HEK293T (cell line): ENCODE data around the gene NME9.

Source experiments
- CTCF ChIA-PET: fragments of 350-600 bp; formaldehyde crosslinking; extraction: SDS; loops from one replicate; lab custom pipeline; 2021; ENCODE audit warnings: antibody characterized with exemption, inconsistent platforms; lab: Yijun Ruan, JAX
- POLR2A ChIA-PET: fragments of 350-600 bp; formaldehyde crosslinking; extraction: SDS; loops from one replicate; lab custom pipeline; 2020; ENCODE audit warnings: antibody characterized with exemption, inconsistent platforms; lab: Yijun Ruan, JAX
- DNase-seq: peaks from one replicate; pipeline ENCODE4 v3.0.0; 2012; ENCODE audit warnings: mixed read lengths; ENCODE audit errors: extremely low spot score
- BHLHE40 ChIP-seq: fragments of 450-650 bp; IDR thresholded peaks from 2 replicates; pipeline ENCODE4 v1.6.1; 2016; ENCODE audit warnings: mild to moderate bottlenecking, moderate library complexity, borderline replicate concordance
- CTBP1 ChIP-seq: fragments of 450-650 bp; IDR thresholded peaks from 2 replicates; pipeline ENCODE4 v1.6.1; 2016; ENCODE audit warnings: borderline replicate concordance
- ELF4 ChIP-seq: fragments of 450-650 bp; IDR thresholded peaks from 2 replicates; pipeline ENCODE4 v1.6.1; 2017; ENCODE audit warnings: antibody characterized with exemption
- FOXA1 ChIP-seq: fragments of 450-650 bp; IDR thresholded peaks from 2 replicates; pipeline ENCODE4 v1.6.1; 2016; ENCODE audit warnings: mild to moderate bottlenecking
- L3MBTL2 ChIP-seq: fragments of 450-650 bp; conservative IDR thresholded peaks from 2 replicates; pipeline ENCODE4 v1.6.1; 2016; ENCODE audit warnings: mild to moderate bottlenecking
- LEF1 ChIP-seq: fragments of 450-650 bp; IDR thresholded peaks from 2 replicates; pipeline ENCODE4 v1.6.1; 2017; ENCODE audit warnings: mild to moderate bottlenecking, borderline replicate concordance
- SP1 ChIP-seq: fragments of 450-650 bp; IDR thresholded peaks from 2 replicates; pipeline ENCODE4 v1.6.1; 2017
- SUZ12 ChIP-seq: fragments of 450-650 bp; IDR thresholded peaks from 2 replicates; pipeline ENCODE4 v1.6.1; 2016; ENCODE audit warnings: mild to moderate bottlenecking
- ZNF384 ChIP-seq: fragments of 450-650 bp; IDR thresholded peaks from 2 replicates; pipeline ENCODE4 v1.6.1; 2016
- TF ChIP-seq, protein P1 (sequence below): fragments of 450-650 bp; IDR thresholded peaks from 2 replicates; pipeline ENCODE4 v1.6.1; 2016

NME9 gene

DNA sequence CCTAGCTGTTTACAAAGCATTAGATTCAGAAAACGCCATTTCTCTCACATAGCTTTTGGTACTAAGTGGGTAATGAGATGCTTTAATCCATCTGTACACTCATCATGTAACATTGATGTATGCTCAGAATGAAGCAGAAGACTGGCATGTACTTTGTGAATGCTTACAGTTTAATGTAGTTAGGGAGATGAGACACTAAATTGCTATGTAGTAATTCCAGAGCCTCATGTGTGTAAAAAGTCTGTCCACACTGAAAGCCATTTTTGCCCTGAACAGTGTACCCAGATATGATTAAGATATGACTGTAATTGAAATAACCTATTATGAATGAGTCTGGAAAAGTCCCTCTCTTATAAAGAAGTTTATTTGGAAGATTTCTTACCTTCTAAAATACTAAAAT lies 76.0 kb downstream of the NME9 start:
- ChIA-PET POLR2A (no interaction called here), CTCF (no interaction called here)
- no peak for DNase-seq
- no peak for TF ChIP-seq BHLHE40
- TF ChIP-seq L3MBTL2: no peak
- no peak for TF ChIP-seq ELF4
- TF ChIP-seq ZNF384: no peak
- no peak for TF ChIP-seq LEF1
- no peak for TF ChIP-seq SUZ12
- TF ChIP-seq CTBP1: no peak
- TF ChIP-seq, protein P1, sequence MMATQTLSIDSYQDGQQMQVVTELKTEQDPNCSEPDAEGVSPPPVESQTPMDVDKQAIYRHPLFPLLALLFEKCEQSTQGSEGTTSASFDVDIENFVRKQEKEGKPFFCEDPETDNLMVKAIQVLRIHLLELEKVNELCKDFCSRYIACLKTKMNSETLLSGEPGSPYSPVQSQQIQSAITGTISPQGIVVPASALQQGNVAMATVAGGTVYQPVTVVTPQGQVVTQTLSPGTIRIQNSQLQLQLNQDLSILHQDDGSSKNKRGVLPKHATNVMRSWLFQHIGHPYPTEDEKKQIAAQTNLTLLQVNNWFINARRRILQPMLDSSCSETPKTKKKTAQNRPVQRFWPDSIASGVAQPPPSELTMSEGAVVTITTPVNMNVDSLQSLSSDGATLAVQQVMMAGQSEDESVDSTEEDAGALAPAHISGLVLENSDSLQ: no peak
- no peak for TF ChIP-seq FOXA1
- TF ChIP-seq SP1: no peak
